Measurements from ENCODE around the gene TMEM120B.
"Not testable (repeated sequence)": the region's sequence is repeated elsewhere in the genome, so short reads cannot be mapped to it uniquely, and the experiment has no call there.

TMEM120B gene

GRCh38 chr12:121745545-121745944 lies 33.0 kb downstream of the TMEM120B start:
- DNase-seq (ENCODE audit: low read depth in 2 of 2), result not testable (repeated sequence)

- no peak for DNase-seq (ENCODE audit: low read depth in 2 of 2)
These were observed 35.6 kb downstream of the TMEM120B start for GRCh38 chr12:121748218-121748570.

GRCh38 chr12:121748571-121749265 lies 36.2 kb downstream of the TMEM120B start:
- DNase-seq (ENCODE audit: low read depth in 2 of 2), result no peak

- DNase-seq (ENCODE audit: low read depth in 2 of 2), result no peak
These were observed 36.7 kb downstream of the TMEM120B start for GRCh38 chr12:121749267-121749666.

- no peak for DNase-seq (ENCODE audit: low read depth in 2 of 2)
These were observed 38.0 kb downstream of the TMEM120B start for GRCh38 chr12:121750507-121750955.

GRCh38 chr12:121751034-121751433 lies 38.5 kb downstream of the TMEM120B start:
- DNase-seq (ENCODE audit: low read depth in 2 of 2), result no peak

- DNase-seq (ENCODE audit: low read depth in 2 of 2), result no peak
These were observed 39.3 kb downstream of the TMEM120B start for GRCh38 chr12:121751749-121752351.

GRCh38 chr12:121753844-121754264 lies 41.3 kb downstream of the TMEM120B start:
- DNase-seq (ENCODE audit: low read depth in 2 of 2), result no peak

GRCh38 chr12:121754836-121755235 lies 42.3 kb downstream of the TMEM120B start:
- no peak for DNase-seq (ENCODE audit: low read depth in 2 of 2)

GRCh38 chr12:121755591-121755990 lies 43.0 kb downstream of the TMEM120B start:
- no peak for DNase-seq (ENCODE audit: low read depth in 2 of 2)

- not testable (repeated sequence) for DNase-seq (ENCODE audit: low read depth in 2 of 2)
These were observed 46.0 kb downstream of the TMEM120B start for GRCh38 chr12:121758536-121758935.

- DNase-seq (ENCODE audit: low read depth in 2 of 2), result no peak
These were observed 49.7 kb downstream of the TMEM120B start for GRCh38 chr12:121762269-121762668.

- DNase-seq (ENCODE audit: low read depth in 2 of 2), result no peak
These were observed 52.3 kb downstream of the TMEM120B start for GRCh38 chr12:121764808-121765207.

- DNase-seq (ENCODE audit: low read depth in 2 of 2), result no peak
These were observed 53.0 kb downstream of the TMEM120B start for GRCh38 chr12:121765573-121765972.

- DNase-seq (ENCODE audit: low read depth in 2 of 2), result no peak
These were observed 53.9 kb downstream of the TMEM120B start for GRCh38 chr12:121766290-121767039.

- DNase-seq (ENCODE audit: low read depth in 2 of 2), result no peak
These were observed 55.0 kb downstream of the TMEM120B start for GRCh38 chr12:121767525-121768016.

GRCh38 chr12:121769297-121769830 lies 56.8 kb downstream of the TMEM120B start:
- no peak for DNase-seq (ENCODE audit: low read depth in 2 of 2)

- no peak for DNase-seq (ENCODE audit: low read depth in 2 of 2)
These were observed 57.3 kb downstream of the TMEM120B start for GRCh38 chr12:121769831-121770301.

GRCh38 chr12:121770388-121770787 lies 57.8 kb downstream of the TMEM120B start:
- no peak for DNase-seq (ENCODE audit: low read depth in 2 of 2)

GRCh38 chr12:121770813-121771625 lies 58.5 kb downstream of the TMEM120B start:
- no peak for DNase-seq (ENCODE audit: low read depth in 2 of 2)
